ENCODE results near the gene ZNF440. TPM values are rescaled to one million over a fixed set of nuclear protein-coding genes. Genes with fewer than 3 reads are reported as not detected.
"Not testable (repeated sequence)": the region's sequence is repeated elsewhere in the genome, so short reads cannot be mapped to it uniquely, and the experiment has no call there.

Gene ZNF440
- total RNA-seq, 1 experiment from 2014 or later, result 11.9 TPM

GRCh38 chr19:11833541-11833940, 19.5 kb downstream of the ZNF440 start:
- no peaks in the 10 kb centered on the region for H3K79me2 ChIP-seq (ENCODE audit: low read length)
- peaks cover 70% of the 10 kb centered on the region for H3K36me3 ChIP-seq (ENCODE audit: low read depth, low read length)
- POLR2A ChIA-PET (ENCODE audit: unreplicated experiment), result no interaction called here
- CTCF ChIA-PET, result no interaction called here
- TF ChIP-seq EZH2 (IDR thresholded peaks at IDR 0.05; ENCODE audit: low read length, unreplicated experiment) (no peak), CTCF (conservative IDR thresholded peaks at IDR 0.05; ENCODE audit: low read depth, low read length) (no peak), EZH2phosphoT487 (IDR thresholded peaks at IDR 0.05; ENCODE audit: borderline replicate concordance, low read length) (no peak)
- peaks cover 70% of the 10 kb centered on the region for H3K9me3 ChIP-seq (ENCODE audit: low read length)
- intact Hi-C loops (cut with micrococcal nuclease), result no loop called here
- H2AFZ ChIP-seq (ENCODE audit: low read length), result no peak overlapping the region
- H3F3A ChIP-seq (ENCODE audit: low read length, unreplicated experiment), result no peaks in the 10 kb centered on the region
- no peak for ATAC-seq
- no peaks in the 10 kb centered on the region for H4K20me1 ChIP-seq (ENCODE audit: low read length)
- no peak overlapping the region for H3K27ac ChIP-seq (ENCODE audit: low read length)
- no peak overlapping the region for H3K9ac ChIP-seq (ENCODE audit: low read length)
- no peak overlapping the region for H3K4me3 ChIP-seq (ENCODE audit: low read length)
- BruUV-seq (replicated peaks), result no TSS peak
- no peaks in the 10 kb centered on the region for H3K27me3 ChIP-seq (ENCODE audit: low read length)
- no peak for DNase-seq
- no peak overlapping the region for H3K4me2 ChIP-seq (ENCODE audit: low read length)
- H3K9me2 ChIP-seq (replicated peaks; ENCODE audit: low read length), result no peaks in the 10 kb centered on the region
- H3K4me1 ChIP-seq (ENCODE audit: insufficient read depth, low read length), result no peaks in the 10 kb centered on the region

GRCh38 chr19:11835626-11836066, 21.6 kb downstream of the ZNF440 start:
- H3K4me3 ChIP-seq (ENCODE audit: low read length); CTCF ChIA-PET; H3F3A ChIP-seq (ENCODE audit: low read length, unreplicated experiment); POLR2A ChIA-PET (ENCODE audit: unreplicated experiment); H3K9ac ChIP-seq (ENCODE audit: low read length); intact Hi-C loops (cut with micrococcal nuclease); H4K20me1 ChIP-seq (ENCODE audit: low read length); H3K27me3 ChIP-seq (ENCODE audit: low read length); H2AFZ ChIP-seq (ENCODE audit: low read length); H3K4me2 ChIP-seq (ENCODE audit: low read length); BruUV-seq (replicated peaks); H3K4me1 ChIP-seq (ENCODE audit: insufficient read depth, low read length); H3K9me2 ChIP-seq (replicated peaks; ENCODE audit: low read length); H3K27ac ChIP-seq (ENCODE audit: low read length); H3K79me2 ChIP-seq (ENCODE audit: low read length): not testable (repeated sequence)
- ATAC-seq (peak; percentile 43), DNase-seq (peak; percentile 43)
- Histone ChIP-seq H3K36me3 (ENCODE audit: low read depth, low read length) (peaks cover 50% of the 10 kb centered on the region), H3K9me3 (ENCODE audit: low read length) (peaks cover 57% of the 10 kb centered on the region)

GRCh38 chr19:11843722-11844121, 29.6 kb downstream of the ZNF440 start:
- H3F3A ChIP-seq (ENCODE audit: low read length, unreplicated experiment), result no peaks in the 10 kb centered on the region
- ATAC-seq (no peak), DNase-seq (no peak)
- no peaks in the 10 kb centered on the region for H3K4me1 ChIP-seq (ENCODE audit: insufficient read depth, low read length)
- intact Hi-C loops (cut with micrococcal nuclease), result no loop called here
- H3K79me2 ChIP-seq (ENCODE audit: low read length), result no peaks in the 10 kb centered on the region
- no peak overlapping the region for H2AFZ ChIP-seq (ENCODE audit: low read length)
- H3K9me2 ChIP-seq (replicated peaks; ENCODE audit: low read length), result no peaks in the 10 kb centered on the region
- no TSS peak for BruUV-seq (replicated peaks)
- no peak overlapping the region for H3K4me2 ChIP-seq (ENCODE audit: low read length)
- no peaks in the 10 kb centered on the region for H3K36me3 ChIP-seq (ENCODE audit: low read depth, low read length)
- H3K27me3 ChIP-seq (ENCODE audit: low read length), result no peaks in the 10 kb centered on the region
- ChIA-PET CTCF (no interaction called here), POLR2A (ENCODE audit: unreplicated experiment) (no interaction called here)
- H3K9me3 ChIP-seq (ENCODE audit: low read length), result peaks cover 11% of the 10 kb centered on the region; the same call in 1 of the 2 replicates
- no peak overlapping the region for H3K9ac ChIP-seq (ENCODE audit: low read length)
- H4K20me1 ChIP-seq (ENCODE audit: low read length), result no peaks in the 10 kb centered on the region
- H3K27ac ChIP-seq (ENCODE audit: low read length), result no peak overlapping the region
- H3K4me3 ChIP-seq (ENCODE audit: low read length), result no peak overlapping the region
- no peak for TF ChIP-seq CTCF (conservative IDR thresholded peaks at IDR 0.05; ENCODE audit: low read depth, low read length)

GRCh38 chr19:11847615-11848014, 33.5 kb downstream of the ZNF440 start:
- BruUV-seq (replicated peaks); POLR2A ChIA-PET (ENCODE audit: unreplicated experiment); H3K4me3 ChIP-seq (ENCODE audit: low read length); H3K4me2 ChIP-seq (ENCODE audit: low read length); H4K20me1 ChIP-seq (ENCODE audit: low read length); H3K9ac ChIP-seq (ENCODE audit: low read length); H2AFZ ChIP-seq (ENCODE audit: low read length); H3K4me1 ChIP-seq (ENCODE audit: insufficient read depth, low read length); ATAC-seq; intact Hi-C loops (cut with micrococcal nuclease); DNase-seq; H3K27ac ChIP-seq (ENCODE audit: low read length); H3K9me2 ChIP-seq (replicated peaks; ENCODE audit: low read length); H3K79me2 ChIP-seq (ENCODE audit: low read length); H3K9me3 ChIP-seq (ENCODE audit: low read length); H3K36me3 ChIP-seq (ENCODE audit: low read depth, low read length); H3K27me3 ChIP-seq (ENCODE audit: low read length); H3F3A ChIP-seq (ENCODE audit: low read length, unreplicated experiment); CTCF ChIA-PET: not testable (repeated sequence)

Measured in PC-3 (cell line).